Vagina (tissue), 2 donors: ENCODE results near the gene SCAMP4.

Experiments
- POLR2A ChIP-seq, 2 donors: fragments of 450-650 bp; IDR thresholded peaks; one replicate each; pipeline ENCODE4 v1.6.1; 2017; ENCODE audit warnings: antibody characterized with exemption in 2 of 2, mild to moderate bottlenecking in 2 of 2, moderate library complexity in 2 of 2
- TF ChIP-seq, protein P1 (sequence below), 3 experiments: fragments of 450-650 bp in 2 of 3; fragments of 200-600 bp in 1 of 3; sonication (generic) in 1 of 3; IDR thresholded peaks; one replicate each; pipeline ENCODE4 v1.5.1; 2017 to 2019; ENCODE audit warnings: antibody characterized with exemption in 3 of 3, mild to moderate bottlenecking in 2 of 3, moderate library complexity in 2 of 3

DNA sequence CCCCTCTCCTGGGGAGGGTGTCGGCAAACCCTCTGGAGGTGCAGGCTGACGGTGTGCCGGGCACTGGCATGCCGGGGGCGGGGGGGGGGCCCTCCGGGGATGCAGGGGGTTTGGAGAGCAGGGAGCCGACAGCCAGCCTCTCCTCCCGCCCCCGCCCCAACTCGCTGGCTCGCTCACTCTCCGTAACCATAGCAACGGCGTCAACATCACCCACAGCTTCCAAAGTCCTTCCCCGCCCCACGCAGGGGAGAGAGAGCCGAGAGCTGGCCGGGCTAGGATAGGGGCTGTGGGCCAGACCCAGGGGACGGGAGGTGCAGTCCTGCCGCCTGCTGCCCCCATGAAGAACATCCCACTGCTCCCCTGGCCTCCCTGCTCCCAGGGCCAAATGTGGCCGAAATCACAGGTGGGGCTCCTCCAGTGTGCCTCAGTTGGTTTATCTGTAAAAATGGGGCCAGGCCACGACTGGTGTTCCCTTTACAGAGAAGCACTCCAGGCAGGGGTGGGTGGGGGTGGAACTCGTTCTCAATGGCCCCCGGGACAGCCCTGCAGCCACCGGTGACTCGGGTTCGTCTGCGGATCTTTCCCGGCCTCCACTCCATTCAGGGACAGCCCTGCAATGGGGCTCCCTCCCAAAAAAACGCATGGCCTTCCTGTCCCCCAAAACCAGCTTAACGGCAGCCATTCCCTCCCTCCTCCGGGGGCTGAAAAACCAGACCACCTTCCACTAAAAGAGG, 45.0 kb upstream of the SCAMP4 start:
- no peak for TF ChIP-seq POLR2A (IDR thresholded peaks at IDR 0.05)
- TF ChIP-seq, protein P1, sequence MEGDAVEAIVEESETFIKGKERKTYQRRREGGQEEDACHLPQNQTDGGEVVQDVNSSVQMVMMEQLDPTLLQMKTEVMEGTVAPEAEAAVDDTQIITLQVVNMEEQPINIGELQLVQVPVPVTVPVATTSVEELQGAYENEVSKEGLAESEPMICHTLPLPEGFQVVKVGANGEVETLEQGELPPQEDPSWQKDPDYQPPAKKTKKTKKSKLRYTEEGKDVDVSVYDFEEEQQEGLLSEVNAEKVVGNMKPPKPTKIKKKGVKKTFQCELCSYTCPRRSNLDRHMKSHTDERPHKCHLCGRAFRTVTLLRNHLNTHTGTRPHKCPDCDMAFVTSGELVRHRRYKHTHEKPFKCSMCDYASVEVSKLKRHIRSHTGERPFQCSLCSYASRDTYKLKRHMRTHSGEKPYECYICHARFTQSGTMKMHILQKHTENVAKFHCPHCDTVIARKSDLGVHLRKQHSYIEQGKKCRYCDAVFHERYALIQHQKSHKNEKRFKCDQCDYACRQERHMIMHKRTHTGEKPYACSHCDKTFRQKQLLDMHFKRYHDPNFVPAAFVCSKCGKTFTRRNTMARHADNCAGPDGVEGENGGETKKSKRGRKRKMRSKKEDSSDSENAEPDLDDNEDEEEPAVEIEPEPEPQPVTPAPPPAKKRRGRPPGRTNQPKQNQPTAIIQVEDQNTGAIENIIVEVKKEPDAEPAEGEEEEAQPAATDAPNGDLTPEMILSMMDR (IDR thresholded peaks at IDR 0.05): no peak
